Prostate gland (tissue), 2 donors: ENCODE results near the gene C2orf92.

Experiments used
- CTCF ChIP-seq, 4 experiments: fragments of 200-600 bp in 2 of 4; fragments of 450-650 bp in 2 of 4; sonication (generic) in 2 of 4; IDR thresholded peaks; 1 replicate in 3 of 4; 2 replicates in 1 of 4; pipeline ENCODE4 v1.5.1; 2016 to 2019; ENCODE audit warnings: antibody characterized with exemption in 4 of 4, mild to moderate bottlenecking in 2 of 4, moderate library complexity in 2 of 4
- POLR2A ChIP-seq: fragments of 450-650 bp; IDR thresholded peaks from one replicate; pipeline ENCODE4 v1.6.1; 2016; ENCODE audit warnings: antibody characterized with exemption, mild to moderate bottlenecking
- POLR2AphosphoS5 ChIP-seq: sonication (generic); formaldehyde crosslinking; IDR thresholded peaks from one replicate; pipeline ENCODE4 v1.6.1; 2017; ENCODE audit warnings: antibody characterized with exemption

GRCh38 chr2:97675430-97676113 is 6.1 kb downstream of the C2orf92 start:
- TF ChIP-seq CTCF (IDR thresholded peaks at IDR 0.05): no peak
- no peak for TF ChIP-seq POLR2A
- TF ChIP-seq POLR2AphosphoS5: no peak
